Heart left ventricle (tissue), 13 donors: ENCODE results near the gene EYS.

ENCODE experiments used
- POLR2A ChIP-seq, 2 donors: fragments of 450-650 bp; IDR thresholded peaks; one replicate each; pipeline ENCODE4 v1.6.1; 2017; ENCODE audit warnings: antibody characterized with exemption in 2 of 2, mild to moderate bottlenecking in 2 of 2, moderate library complexity in 2 of 2
- TF ChIP-seq, protein P1 (sequence below), 12 donors: fragments of 200-600 bp; sonication (generic) in 4 of 12; IDR thresholded peaks; one replicate each; pipeline versions ENCODE4 v1.5.0 to v1.8.0; 2018 to 2022; ENCODE audit warnings: antibody characterized with exemption in 12 of 12, mild to moderate bottlenecking in 5 of 12
- donor health status: ischemic (EF 13 %, LVEDD 7.1; RV severe dilation, severe dysfunction).
- donor health status: DM: no; HTN: yes; CAD: no.
- donor health status: DM: no; HTN: no; CAD: no.
- donor health status: ischemic (EF 25% LVEDD 6.9; RV normal size, moderate dysfunction).
- donor health status: ischemic (EF 25% LVEDD 5.7; RV mildly dilated, moderate dysfunction).
- donor health status: ischemic (EF 35%, LVEDD 5.7; RV mildly dilated, moderate dysfunction).
- donor health status: nonischemic (EF 11% LVEDD 7.7; RV severe dilation, severe dysfunction).
- donor health status: DM: yes; HTN: yes; CAD: no.
- donor health status: PGD.
- donor health status: ischemic (EF 29% LVEDD 5.4; RV normal size, mild dysfunction).
- donor health status: nonischemic (EF 23%, LVEDD 6.1; RV moderate dilation, normal function).

DNA sequence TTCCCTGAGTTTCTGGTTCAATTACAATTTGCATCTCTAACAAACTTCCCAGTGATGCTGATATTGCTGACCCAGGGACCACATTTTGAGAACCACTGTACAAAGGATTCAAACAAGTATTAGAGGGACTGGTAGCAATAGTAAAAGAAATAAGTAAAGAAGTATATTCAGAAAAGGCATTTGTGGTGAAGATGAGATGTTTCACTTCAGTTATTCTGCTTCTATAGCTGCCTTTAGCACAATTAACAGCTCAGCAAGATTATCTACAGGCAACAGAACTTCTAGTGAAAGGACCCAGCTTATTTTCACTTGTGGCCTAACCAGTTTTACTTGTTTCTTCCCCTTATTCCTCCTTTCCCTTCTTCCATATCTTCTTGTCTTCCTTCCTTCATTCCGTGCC, 1922.0 kb downstream of the EYS start:
- TF ChIP-seq POLR2A (IDR thresholded peaks at IDR 0.05): no peak
- TF ChIP-seq, protein P1, sequence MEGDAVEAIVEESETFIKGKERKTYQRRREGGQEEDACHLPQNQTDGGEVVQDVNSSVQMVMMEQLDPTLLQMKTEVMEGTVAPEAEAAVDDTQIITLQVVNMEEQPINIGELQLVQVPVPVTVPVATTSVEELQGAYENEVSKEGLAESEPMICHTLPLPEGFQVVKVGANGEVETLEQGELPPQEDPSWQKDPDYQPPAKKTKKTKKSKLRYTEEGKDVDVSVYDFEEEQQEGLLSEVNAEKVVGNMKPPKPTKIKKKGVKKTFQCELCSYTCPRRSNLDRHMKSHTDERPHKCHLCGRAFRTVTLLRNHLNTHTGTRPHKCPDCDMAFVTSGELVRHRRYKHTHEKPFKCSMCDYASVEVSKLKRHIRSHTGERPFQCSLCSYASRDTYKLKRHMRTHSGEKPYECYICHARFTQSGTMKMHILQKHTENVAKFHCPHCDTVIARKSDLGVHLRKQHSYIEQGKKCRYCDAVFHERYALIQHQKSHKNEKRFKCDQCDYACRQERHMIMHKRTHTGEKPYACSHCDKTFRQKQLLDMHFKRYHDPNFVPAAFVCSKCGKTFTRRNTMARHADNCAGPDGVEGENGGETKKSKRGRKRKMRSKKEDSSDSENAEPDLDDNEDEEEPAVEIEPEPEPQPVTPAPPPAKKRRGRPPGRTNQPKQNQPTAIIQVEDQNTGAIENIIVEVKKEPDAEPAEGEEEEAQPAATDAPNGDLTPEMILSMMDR (IDR thresholded peaks at IDR 0.05): no peak
